GM23248 (cell line): Measurements from ENCODE around the gene EID2B.

ENCODE experiments used
- EZH2 ChIP-seq: fragments of 200-600 bp; sonication (generic); IDR thresholded peaks from 2 replicates; pipeline ENCODE4 v1.6.1; 2018; ENCODE audit warnings: antibody characterized with exemption, mild to moderate bottlenecking; ENCODE audit not compliant: insufficient read depth, poor library complexity, severe bottlenecking
- EZH2phosphoT487 ChIP-seq: fragments of 200-600 bp; sonication (generic); IDR thresholded peaks from 2 replicates; pipeline ENCODE4 v1.6.1; 2018; ENCODE audit warnings: antibody characterized with exemption, moderate library complexity, mild to moderate bottlenecking, low read depth; ENCODE audit not compliant: insufficient read depth

GRCh38 chr19:39492788-39493187, 39.9 kb downstream of the EID2B start:
- TF ChIP-seq EZH2 (no peak), EZH2phosphoT487 (no peak)
